ENCODE results near the gene HECTD1.
A peak's percentile ranks its signal among the peaks of the same experiment; 100 is the strongest.
"Not testable (repeated sequence)": the region's sequence is repeated elsewhere in the genome, so short reads cannot be mapped to it uniquely, and the experiment has no call there.

HECTD1 gene
- long read RNA-seq, partial matches to known transcripts, result 94 of 105 reads
- long read RNA-seq, other reads (novel, unspliced or antisense), result 11 of 105 reads

- TF ChIP-seq REST (IDR thresholded peaks at IDR 0.05; ENCODE audit: insufficient replicate concordance, low read depth) (peak; percentile 45), GABPA (IDR thresholded peaks at IDR 0.05; ENCODE audit: low read depth) (peak; percentile 56; the same call in 1 of the 2 replicates), POLR2AphosphoS5 (IDR thresholded peaks at IDR 0.05; ENCODE audit: low read depth) (peak; percentile 92), SPI1 (IDR thresholded peaks at IDR 0.05; ENCODE audit: borderline replicate concordance, low read depth) (peak; percentile 76)
- TF ChIP-seq, protein P1, sequence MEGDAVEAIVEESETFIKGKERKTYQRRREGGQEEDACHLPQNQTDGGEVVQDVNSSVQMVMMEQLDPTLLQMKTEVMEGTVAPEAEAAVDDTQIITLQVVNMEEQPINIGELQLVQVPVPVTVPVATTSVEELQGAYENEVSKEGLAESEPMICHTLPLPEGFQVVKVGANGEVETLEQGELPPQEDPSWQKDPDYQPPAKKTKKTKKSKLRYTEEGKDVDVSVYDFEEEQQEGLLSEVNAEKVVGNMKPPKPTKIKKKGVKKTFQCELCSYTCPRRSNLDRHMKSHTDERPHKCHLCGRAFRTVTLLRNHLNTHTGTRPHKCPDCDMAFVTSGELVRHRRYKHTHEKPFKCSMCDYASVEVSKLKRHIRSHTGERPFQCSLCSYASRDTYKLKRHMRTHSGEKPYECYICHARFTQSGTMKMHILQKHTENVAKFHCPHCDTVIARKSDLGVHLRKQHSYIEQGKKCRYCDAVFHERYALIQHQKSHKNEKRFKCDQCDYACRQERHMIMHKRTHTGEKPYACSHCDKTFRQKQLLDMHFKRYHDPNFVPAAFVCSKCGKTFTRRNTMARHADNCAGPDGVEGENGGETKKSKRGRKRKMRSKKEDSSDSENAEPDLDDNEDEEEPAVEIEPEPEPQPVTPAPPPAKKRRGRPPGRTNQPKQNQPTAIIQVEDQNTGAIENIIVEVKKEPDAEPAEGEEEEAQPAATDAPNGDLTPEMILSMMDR (IDR thresholded peaks at IDR 0.05; ENCODE audit: insufficient read depth, low read length), result peak; percentile 63
- Histone ChIP-seq H3K4me3 (replicated peaks; ENCODE audit: insufficient read depth, low read length) (peak within 1 kb of the TSS; percentile 57), H3K27ac (replicated peaks) (peak within 1 kb of the TSS; percentile 97), H3K27me3 (ENCODE audit: insufficient read depth, poor library complexity, severe bottlenecking) (no peaks in the 10 kb centered on the region)
- DNase-seq (ENCODE audit: low read depth in 1 of 2, low spot score in 1 of 2), result peak; percentile 85 to 92
Measured at GRCh38 chr14:31207755-31208545, at the start of gene HECTD1. Gene HECTD1, minus strand, starts transcription at chr14:31207793. Its CDS starts 1,857 bp downstream, at chr14:31205936.

DNA sequence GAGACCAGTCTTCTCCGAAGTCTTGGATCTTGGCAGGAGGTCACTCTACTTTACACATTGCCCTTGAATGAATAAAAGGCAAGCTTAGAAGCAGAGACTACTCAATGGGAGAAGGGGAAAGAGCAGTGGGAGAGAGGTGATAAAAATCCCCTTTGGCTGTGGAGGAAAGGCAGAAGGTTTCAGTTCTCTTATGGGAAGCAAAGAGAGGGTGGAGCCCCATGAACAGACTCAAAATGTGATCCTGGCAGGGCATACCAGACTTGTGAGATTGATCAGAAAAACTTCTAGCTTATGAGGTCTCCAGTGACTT lies 49.6 kb upstream of the HECTD1 start:
- Histone ChIP-seq H3K27me3 (ENCODE audit: insufficient read depth, poor library complexity, severe bottlenecking) (no peaks in the 10 kb centered on the region), H3K27ac (replicated peaks) (no peak overlapping the region), H3K4me3 (replicated peaks; ENCODE audit: insufficient read depth, low read length) (no peak overlapping the region)
- TF ChIP-seq, protein P1 (IDR thresholded peaks at IDR 0.05; ENCODE audit: insufficient read depth, low read length), result no peak
- TF ChIP-seq SPI1 (IDR thresholded peaks at IDR 0.05; ENCODE audit: borderline replicate concordance, low read depth) (no peak), REST (IDR thresholded peaks at IDR 0.05; ENCODE audit: insufficient replicate concordance, low read depth) (no peak), GABPA (IDR thresholded peaks at IDR 0.05; ENCODE audit: low read depth) (no peak), POLR2AphosphoS5 (IDR thresholded peaks at IDR 0.05; ENCODE audit: low read depth) (no peak)
- DNase-seq (ENCODE audit: low read depth in 1 of 2, low spot score in 1 of 2), result no peak

GRCh38 chr14:31256534-31257243 lies 49.1 kb upstream of the HECTD1 start:
- TF ChIP-seq REST (IDR thresholded peaks at IDR 0.05; ENCODE audit: insufficient replicate concordance, low read depth) (no peak), POLR2AphosphoS5 (IDR thresholded peaks at IDR 0.05; ENCODE audit: low read depth) (no peak)
- DNase-seq (ENCODE audit: low read depth in 1 of 2, low spot score in 1 of 2), result no peak

DNA sequence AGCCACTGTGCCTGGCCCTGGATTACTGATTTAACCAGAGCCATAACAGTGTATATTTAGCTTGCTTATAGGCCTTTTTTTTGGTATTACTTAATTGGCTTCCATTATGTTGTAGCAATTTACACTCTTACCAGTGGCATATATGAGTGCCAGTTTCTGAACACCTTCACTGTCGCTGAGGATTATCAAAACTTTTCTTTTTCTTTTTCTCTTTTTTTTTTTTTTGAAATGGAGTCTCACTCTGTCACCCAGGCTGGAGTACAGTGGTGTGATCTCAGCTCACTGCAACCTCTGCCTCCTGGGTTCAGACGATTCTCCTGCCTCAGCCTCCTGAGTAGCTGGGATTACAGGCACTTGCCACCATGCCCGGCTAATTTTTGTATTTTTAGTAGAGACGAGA lies 48.3 kb upstream of the HECTD1 start:
- not testable (repeated sequence) for H3K27me3 ChIP-seq (ENCODE audit: insufficient read depth, poor library complexity, severe bottlenecking); H3K27ac ChIP-seq (replicated peaks); DNase-seq (ENCODE audit: low read depth in 1 of 2, low spot score in 1 of 2); H3K4me3 ChIP-seq (replicated peaks; ENCODE audit: insufficient read depth, low read length)

More at GRCh38 chr14:31256534-31257243, 49.1 kb upstream of the HECTD1 start:
- H3K4me3 ChIP-seq (replicated peaks; ENCODE audit: insufficient read depth, low read length), result no peak overlapping the region
- H3K27ac ChIP-seq (replicated peaks), result no peak overlapping the region
- H3K27me3 ChIP-seq (ENCODE audit: insufficient read depth, poor library complexity, severe bottlenecking), result no peaks in the 10 kb centered on the region

Data from HL-60 (cell line).